Measurements from ENCODE around the gene ADH1C.
"Not testable (repeated sequence)": the region's sequence is repeated elsewhere in the genome, so short reads cannot be mapped to it uniquely, and the experiment has no call there.

ADH1C gene

DNA sequence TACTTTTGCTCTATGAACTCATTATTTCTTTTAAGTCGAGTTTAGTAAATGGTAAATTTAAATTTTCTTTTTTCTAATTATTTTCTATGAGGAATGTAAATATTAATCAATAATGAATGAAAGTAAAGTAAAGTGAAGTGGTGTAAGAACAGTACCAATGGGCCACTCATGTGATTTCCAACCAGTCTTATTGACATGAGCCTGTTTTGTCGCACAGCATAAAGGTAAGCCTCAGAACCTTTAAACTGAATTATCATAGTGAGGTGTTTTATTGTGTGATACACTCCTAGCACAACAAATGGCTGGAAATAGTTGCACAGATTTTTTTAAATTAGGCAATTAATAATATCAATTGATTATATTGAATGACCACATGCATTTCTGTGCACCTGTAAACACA lies 1.1 kb downstream of the ADH1C start:
- Histone ChIP-seq H3K36me3 (ENCODE audit: low read depth) (no peaks in the 10 kb centered on the region), H3K27ac (ENCODE audit: poor library complexity, severe bottlenecking) (no peak overlapping the region), H3K27me3 (ENCODE audit: insufficient read depth, poor library complexity, severe bottlenecking) (no peaks in the 10 kb centered on the region), H3K9me3 (ENCODE audit: severe bottlenecking) (no peaks in the 10 kb centered on the region), H3K4me3 (ENCODE audit: severe bottlenecking) (no peak overlapping the region), H3K4me1 (ENCODE audit: insufficient read depth, poor library complexity, severe bottlenecking) (no peaks in the 10 kb centered on the region)
- DNase-seq (ENCODE audit: low spot score), result no peak
- TF ChIP-seq, protein P1, sequence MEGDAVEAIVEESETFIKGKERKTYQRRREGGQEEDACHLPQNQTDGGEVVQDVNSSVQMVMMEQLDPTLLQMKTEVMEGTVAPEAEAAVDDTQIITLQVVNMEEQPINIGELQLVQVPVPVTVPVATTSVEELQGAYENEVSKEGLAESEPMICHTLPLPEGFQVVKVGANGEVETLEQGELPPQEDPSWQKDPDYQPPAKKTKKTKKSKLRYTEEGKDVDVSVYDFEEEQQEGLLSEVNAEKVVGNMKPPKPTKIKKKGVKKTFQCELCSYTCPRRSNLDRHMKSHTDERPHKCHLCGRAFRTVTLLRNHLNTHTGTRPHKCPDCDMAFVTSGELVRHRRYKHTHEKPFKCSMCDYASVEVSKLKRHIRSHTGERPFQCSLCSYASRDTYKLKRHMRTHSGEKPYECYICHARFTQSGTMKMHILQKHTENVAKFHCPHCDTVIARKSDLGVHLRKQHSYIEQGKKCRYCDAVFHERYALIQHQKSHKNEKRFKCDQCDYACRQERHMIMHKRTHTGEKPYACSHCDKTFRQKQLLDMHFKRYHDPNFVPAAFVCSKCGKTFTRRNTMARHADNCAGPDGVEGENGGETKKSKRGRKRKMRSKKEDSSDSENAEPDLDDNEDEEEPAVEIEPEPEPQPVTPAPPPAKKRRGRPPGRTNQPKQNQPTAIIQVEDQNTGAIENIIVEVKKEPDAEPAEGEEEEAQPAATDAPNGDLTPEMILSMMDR (IDR thresholded peaks at IDR 0.05; ENCODE audit: poor library complexity, severe bottlenecking), result no peak
- no peak for ATAC-seq (ENCODE audit: low read depth)

DNA sequence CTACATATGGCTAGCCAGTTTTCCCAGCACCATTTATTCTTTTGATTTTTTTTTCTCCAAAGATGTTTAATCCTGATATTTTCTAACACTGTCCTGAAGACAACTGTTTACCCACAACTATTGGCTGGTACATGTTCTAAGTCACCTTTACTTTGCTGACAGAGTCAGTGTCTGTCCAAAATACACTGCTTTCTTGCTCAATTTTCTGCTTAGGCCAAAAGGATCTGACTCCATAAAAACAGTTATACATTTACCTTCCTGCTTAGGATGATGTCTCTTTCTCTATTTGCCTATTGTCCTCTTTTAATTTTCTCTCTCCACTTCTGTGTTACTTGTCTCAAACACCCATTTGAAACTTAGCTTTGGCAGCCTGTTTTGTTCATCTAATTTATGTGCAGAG lies 3.2 kb downstream of the ADH1C start:
- Histone ChIP-seq H3K4me3 (ENCODE audit: severe bottlenecking) (no peak overlapping the region), H3K27ac (ENCODE audit: poor library complexity, severe bottlenecking) (no peak overlapping the region), H3K36me3 (ENCODE audit: low read depth) (no peaks in the 10 kb centered on the region), H3K4me1 (ENCODE audit: insufficient read depth, poor library complexity, severe bottlenecking) (no peaks in the 10 kb centered on the region), H3K27me3 (ENCODE audit: insufficient read depth, poor library complexity, severe bottlenecking) (no peaks in the 10 kb centered on the region), H3K9me3 (ENCODE audit: severe bottlenecking) (no peaks in the 10 kb centered on the region)
- TF ChIP-seq, protein P1 (IDR thresholded peaks at IDR 0.05; ENCODE audit: poor library complexity, severe bottlenecking), result no peak
- ATAC-seq (ENCODE audit: low read depth) (no peak), DNase-seq (ENCODE audit: low spot score) (no peak)

DNA sequence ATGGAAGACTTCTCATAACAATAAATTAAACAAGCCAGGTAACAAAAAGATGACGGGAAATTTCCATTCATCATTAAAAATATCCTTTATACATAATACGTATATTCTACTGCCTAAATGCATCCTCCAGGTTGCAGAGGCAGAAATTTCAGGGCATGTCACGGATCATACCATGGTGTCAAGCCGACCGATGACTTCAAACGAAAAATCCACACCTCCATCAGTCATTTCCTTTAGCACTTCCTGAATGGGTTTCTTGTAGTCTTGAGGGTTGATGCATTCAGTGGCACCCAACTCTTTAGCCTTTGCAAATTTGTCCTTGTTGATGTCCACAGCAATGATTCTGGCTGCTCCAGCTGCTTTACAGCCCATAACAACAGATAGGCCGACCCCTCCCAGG lies 9.9 kb downstream of the ADH1C start:
- not testable (repeated sequence) for H3K36me3 ChIP-seq (ENCODE audit: low read depth); ATAC-seq (ENCODE audit: low read depth); H3K27me3 ChIP-seq (ENCODE audit: insufficient read depth, poor library complexity, severe bottlenecking); H3K4me1 ChIP-seq (ENCODE audit: insufficient read depth, poor library complexity, severe bottlenecking); DNase-seq (ENCODE audit: low spot score); H3K4me3 ChIP-seq (ENCODE audit: severe bottlenecking); H3K27ac ChIP-seq (ENCODE audit: poor library complexity, severe bottlenecking); H3K9me3 ChIP-seq (ENCODE audit: severe bottlenecking)

DNA sequence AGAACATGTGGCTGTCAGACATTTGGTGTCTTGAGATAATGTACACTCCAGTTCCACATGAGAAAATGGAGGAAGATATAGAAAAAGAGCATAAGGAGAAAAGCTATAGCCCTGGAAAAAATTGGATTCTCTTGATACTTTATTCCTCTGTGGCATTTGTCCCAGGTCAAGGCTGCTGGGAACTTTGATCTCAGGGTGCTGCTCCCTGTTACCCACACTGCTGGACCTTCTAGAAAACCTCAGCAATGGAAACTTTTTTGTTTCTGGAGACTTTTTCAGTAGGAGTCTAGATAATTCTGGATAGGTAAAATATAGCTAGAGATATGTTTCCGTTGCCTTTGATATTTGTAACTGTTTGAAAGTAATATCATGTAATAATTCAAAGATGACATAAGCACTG lies 11.1 kb downstream of the ADH1C start:
- TF ChIP-seq, protein P1 (IDR thresholded peaks at IDR 0.05; ENCODE audit: poor library complexity, severe bottlenecking), result no peak
- DNase-seq (ENCODE audit: low spot score) (no peak), ATAC-seq (ENCODE audit: low read depth) (no peak)
- Histone ChIP-seq H3K27ac (ENCODE audit: poor library complexity, severe bottlenecking) (no peak overlapping the region), H3K4me1 (ENCODE audit: insufficient read depth, poor library complexity, severe bottlenecking) (no peaks in the 10 kb centered on the region), H3K36me3 (ENCODE audit: low read depth) (no peaks in the 10 kb centered on the region), H3K9me3 (ENCODE audit: severe bottlenecking) (no peaks in the 10 kb centered on the region), H3K4me3 (ENCODE audit: severe bottlenecking) (no peak overlapping the region), H3K27me3 (ENCODE audit: insufficient read depth, poor library complexity, severe bottlenecking) (no peaks in the 10 kb centered on the region)

DNA sequence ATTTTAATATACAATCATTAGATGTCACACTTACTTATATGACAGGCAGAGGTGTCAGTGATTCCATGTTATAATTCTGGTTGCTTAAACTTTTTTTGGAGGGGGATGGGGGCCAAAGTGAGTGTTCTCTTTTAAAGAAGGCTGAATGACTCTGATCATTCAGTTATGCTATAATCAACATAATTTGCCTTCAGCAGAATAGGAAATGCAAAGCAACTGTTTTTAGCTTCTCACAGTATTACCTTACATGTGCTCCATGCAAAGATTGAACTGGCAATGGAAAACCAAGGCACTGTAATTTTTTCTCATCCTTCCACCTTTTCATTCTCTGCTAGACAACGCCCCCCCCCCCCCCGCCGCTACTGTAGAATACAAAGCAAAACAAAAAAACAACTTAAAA lies 13.4 kb downstream of the ADH1C start:
- Histone ChIP-seq H3K36me3 (ENCODE audit: low read depth) (no peaks in the 10 kb centered on the region), H3K27me3 (ENCODE audit: insufficient read depth, poor library complexity, severe bottlenecking) (no peaks in the 10 kb centered on the region), H3K4me1 (ENCODE audit: insufficient read depth, poor library complexity, severe bottlenecking) (no peaks in the 10 kb centered on the region), H3K27ac (ENCODE audit: poor library complexity, severe bottlenecking) (no peak overlapping the region), H3K4me3 (ENCODE audit: severe bottlenecking) (no peak overlapping the region), H3K9me3 (ENCODE audit: severe bottlenecking) (no peaks in the 10 kb centered on the region)
- TF ChIP-seq, protein P1 (IDR thresholded peaks at IDR 0.05; ENCODE audit: poor library complexity, severe bottlenecking), result no peak
- ATAC-seq (ENCODE audit: low read depth), result no peak
- DNase-seq (ENCODE audit: low spot score), result no peak

All from RWPE2 (cell line).